ENCODE results near the gene NECAB2.

NECAB2 gene

GRCh38 chr16:83980794-83981193 lies 12.8 kb downstream of the NECAB2 start:
- no peak for TF ChIP-seq CTCF (IDR thresholded peaks at IDR 0.05; ENCODE audit: insufficient read depth, low read depth, low read length, missing control alignments)
- no peak overlapping the region for H3K4me3 ChIP-seq (ENCODE audit: low read depth, low read length)
- no peak for DNase-seq (ENCODE audit: low read depth)

- no peak for TF ChIP-seq CTCF (IDR thresholded peaks at IDR 0.05; ENCODE audit: insufficient read depth, low read depth, low read length, missing control alignments)
- no peak overlapping the region for H3K4me3 ChIP-seq (ENCODE audit: low read depth, low read length)
- no peak for DNase-seq (ENCODE audit: low read depth)
These were observed 13.8 kb downstream of the NECAB2 start for GRCh38 chr16:83981799-83982198.

GRCh38 chr16:83983491-83983890 lies 15.4 kb downstream of the NECAB2 start:
- DNase-seq (ENCODE audit: low read depth), result no peak
- no peak overlapping the region for H3K4me3 ChIP-seq (ENCODE audit: low read depth, low read length)
- no peak for TF ChIP-seq CTCF (IDR thresholded peaks at IDR 0.05; ENCODE audit: insufficient read depth, low read depth, low read length, missing control alignments)

- DNase-seq (ENCODE audit: low read depth), result no peak
- no peak for TF ChIP-seq CTCF (IDR thresholded peaks at IDR 0.05; ENCODE audit: insufficient read depth, low read depth, low read length, missing control alignments)
- no peak overlapping the region for H3K4me3 ChIP-seq (ENCODE audit: low read depth, low read length)
These were observed 21.3 kb downstream of the NECAB2 start for GRCh38 chr16:83989300-83989699.

- no peak overlapping the region for H3K4me3 ChIP-seq (ENCODE audit: low read depth, low read length)
- no peak for TF ChIP-seq CTCF (IDR thresholded peaks at IDR 0.05; ENCODE audit: insufficient read depth, low read depth, low read length, missing control alignments)
- DNase-seq (ENCODE audit: low read depth), result no peak
These were observed 22.4 kb downstream of the NECAB2 start for GRCh38 chr16:83990492-83990891.

- no peak for DNase-seq (ENCODE audit: low read depth)
- H3K4me3 ChIP-seq (ENCODE audit: low read depth, low read length), result no peak overlapping the region
- no peak for TF ChIP-seq CTCF (IDR thresholded peaks at IDR 0.05; ENCODE audit: insufficient read depth, low read depth, low read length, missing control alignments)
These were observed 24.6 kb downstream of the NECAB2 start for GRCh38 chr16:83992624-83993023.

GRCh38 chr16:83994087-83994486 lies 26.0 kb downstream of the NECAB2 start:
- TF ChIP-seq CTCF (IDR thresholded peaks at IDR 0.05; ENCODE audit: insufficient read depth, low read depth, low read length, missing control alignments), result no peak
- no peak overlapping the region for H3K4me3 ChIP-seq (ENCODE audit: low read depth, low read length)
- no peak for DNase-seq (ENCODE audit: low read depth)

Measured in GM12865 (cell line).